GM12878 (cell line): ENCODE measurements around the gene CEP131. TPM values are rescaled to one million over a fixed set of nuclear protein-coding genes. Genes with fewer than 3 reads are reported as not detected.

ENCODE experiments used
- BCL3 ChIP-seq: IDR thresholded peaks from 2 replicates; pipeline ENCODE4 v1.6.1; 2011; ENCODE audit warnings: borderline replicate concordance, low read depth, mild to moderate bottlenecking, moderate library complexity, low read length; ENCODE audit not compliant: insufficient read depth, poor library complexity, severe bottlenecking
- DPF2 ChIP-seq: fragments of 450-650 bp; IDR thresholded peaks from 2 replicates; pipeline ENCODE4 v1.6.1; 2017; ENCODE audit warnings: mild to moderate bottlenecking
- E2F4 ChIP-seq: IDR thresholded peaks from 2 replicates; pipeline ENCODE4 v1.6.1; 2012; ENCODE audit warnings: low read depth, low read length, improper control_type of control experiment
- ELK1 ChIP-seq: IDR thresholded peaks from 2 replicates; pipeline ENCODE4 v1.6.1; 2012; ENCODE audit warnings: low read depth, low read length, improper control_type of control experiment
- GATAD2B ChIP-seq: fragments of 450-650 bp; conservative IDR thresholded peaks from 2 replicates; pipeline ENCODE4 v1.6.1; 2017; ENCODE audit warnings: low read depth, mild to moderate bottlenecking, moderate library complexity
- HDGF ChIP-seq: fragments of 450-650 bp; IDR thresholded peaks from 2 replicates; pipeline ENCODE4 v1.6.1; 2016; ENCODE audit warnings: antibody characterized with exemption
- KLF5 ChIP-seq: fragments of 450-650 bp; IDR thresholded peaks from 2 replicates; pipeline ENCODE4 v1.6.1; 2014; ENCODE audit warnings: mild to moderate bottlenecking; ENCODE audit not compliant: partially characterized antibody
- MTA2 ChIP-seq: fragments of 450-650 bp; IDR thresholded peaks from 2 replicates; pipeline ENCODE4 v1.6.1; 2016; ENCODE audit warnings: low read depth, mild to moderate bottlenecking, moderate library complexity
- NRF1 ChIP-seq: conservative IDR thresholded peaks from 2 replicates; pipeline ENCODE4 v1.6.1; 2011; ENCODE audit warnings: mild to moderate bottlenecking, low read depth, low read length, improper control_type of control experiment
- RB1 ChIP-seq: fragments of 450-650 bp; formaldehyde crosslinking; IDR thresholded peaks from 2 replicates; pipeline ENCODE4 v1.6.1; 2017; ENCODE audit warnings: mild to moderate bottlenecking, borderline replicate concordance
- RCOR1 ChIP-seq: conservative IDR thresholded peaks from 2 replicates; pipeline ENCODE4 v1.6.1; 2012; ENCODE audit warnings: low read depth, low read length, improper control_type of control experiment
- SIN3A ChIP-seq: IDR thresholded peaks from 2 replicates; pipeline ENCODE4 v1.6.1; 2012; ENCODE audit warnings: low read depth, low read length, improper control_type of control experiment
- SRF ChIP-seq, 2 experiments: IDR thresholded peaks; 2 replicates each; pipeline ENCODE4 v1.6.1; 2011; ENCODE audit warnings: low read depth in 2 of 2, low read length in 2 of 2, mild to moderate bottlenecking in 1 of 2, moderate library complexity in 1 of 2
- polyA plus RNA-seq, 11 experiments: library from polyadenylated mRNA; depleted of rRNA in 4 of 11; unstranded in 6 of 11; stranded (reverse) in 5 of 11; fragments of >200 nt; fragmentation: Nextera tagmentation in 4 of 11; fragmentation: Illumina TruSeq in 1 of 11; extraction: Ambion mirVana in 4 of 11; extraction: Trizol in 1 of 11; gene quantifications; 1 replicate in 1 of 11; 2 replicates in 10 of 11; pipeline versions ENCODE4 v1.2.1 to v1.2.3, GENCODE V29; 2011 to 2016; ENCODE audit warnings: inconsistent platforms in 2 of 11, missing spikeins in 2 of 11, low read depth in 1 of 11
- total RNA-seq, 4 experiments: library from RNA; depleted of rRNA in 3 of 4; stranded (reverse); fragments of >200 nt in 3 of 4; fragmentation: Illumina TruSeq in 1 of 4; extraction: Trizol in 1 of 4; gene quantifications; 2 replicates each; pipeline versions ENCODE4 v1.2.1 to v1.2.3, GENCODE V29; 2013 to 2021

Gene CEP131
- total and polyA plus RNA-seq, 10 of the 15 experiments (the other 5 are each of a cell fraction or from before 2014, with no cell fraction given) = 0.05 to 17.3 (median 6.7) TPM

GRCh38 chr17:81173762-81174155, 49.0 kb downstream of the CEP131 start (continued):
- TF ChIP-seq SIN3A (no peak), KLF5 (no peak), SRF (IDR thresholded peaks at IDR 0.05; ENCODE audit: low read depth in 2 of 2, low read length in 2 of 2) (no peak), RB1 (no peak), DPF2 (no peak), MTA2 (no peak), E2F4 (no peak), RCOR1 (no peak), BCL3 (no peak), NRF1 (no peak), GATAD2B (no peak), HDGF (no peak), ELK1 (no peak)
- TF ChIP-seq, all 136 proteins: peak for 0
